ENCODE data around the gene PIGP.

Gene PIGP

GRCh38 chr21:37032877-37033471 lies 39.9 kb downstream of the PIGP start:
- Histone ChIP-seq H3K79me2 (ENCODE audit: control insufficient read depth, low read length) (no peaks in the 10 kb centered on the region), H3K4me2 (ENCODE audit: low read length) (no peak overlapping the region), H3F3A (ENCODE audit: control insufficient read depth, insufficient read depth) (no peaks in the 10 kb centered on the region), H3K27ac (ENCODE audit: low read depth, low read length) (no peak overlapping the region), H3K9me3 (ENCODE audit: control insufficient read depth, insufficient read depth, low read length) (no peaks in the 10 kb centered on the region), H3K4me1 (ENCODE audit: control insufficient read depth, low read length) (no peaks in the 10 kb centered on the region), H4K20me1 (ENCODE audit: control insufficient read depth, insufficient read depth, low read depth, low read length) (no peaks in the 10 kb centered on the region), H3K36me3 (ENCODE audit: control insufficient read depth, low read length) (no peaks in the 10 kb centered on the region), H3K9me2 (replicated peaks; ENCODE audit: control insufficient read depth, low read length) (no peaks in the 10 kb centered on the region), H3K4me3 (ENCODE audit: low read length) (no peak overlapping the region), H3K27me3 (ENCODE audit: control insufficient read depth, low read length) (peaks cover 9% of the 10 kb centered on the region)
- no peak for TF ChIP-seq CTCF (IDR thresholded peaks at IDR 0.05; ENCODE audit: low read depth, low read length, poor library complexity, severe bottlenecking)

- Histone ChIP-seq H4K20me1 (ENCODE audit: control insufficient read depth, insufficient read depth, low read depth, low read length) (no peaks in the 10 kb centered on the region), H3K27ac (ENCODE audit: low read depth, low read length) (no peak overlapping the region), H3K4me3 (ENCODE audit: low read length) (no peak overlapping the region), H3K9me2 (replicated peaks; ENCODE audit: control insufficient read depth, low read length) (no peaks in the 10 kb centered on the region), H3K27me3 (ENCODE audit: control insufficient read depth, low read length) (peaks cover 6% of the 10 kb centered on the region), H3K36me3 (ENCODE audit: control insufficient read depth, low read length) (no peaks in the 10 kb centered on the region), H3K4me1 (ENCODE audit: control insufficient read depth, low read length) (no peaks in the 10 kb centered on the region), H3F3A (ENCODE audit: control insufficient read depth, insufficient read depth) (no peaks in the 10 kb centered on the region), H3K4me2 (ENCODE audit: low read length) (no peak overlapping the region), H3K79me2 (ENCODE audit: control insufficient read depth, low read length) (no peaks in the 10 kb centered on the region), H3K9me3 (ENCODE audit: control insufficient read depth, insufficient read depth, low read length) (no peaks in the 10 kb centered on the region)
- TF ChIP-seq EZH2phosphoT487 (IDR thresholded peaks at IDR 0.05; ENCODE audit: borderline replicate concordance, low read length) (no peak), CTCF (IDR thresholded peaks at IDR 0.05; ENCODE audit: low read depth, low read length, poor library complexity, severe bottlenecking) (no peak)
Observed at GRCh38 chr21:37032293-37032692, 40.6 kb downstream of the PIGP start.

GRCh38 chr21:37030864-37031263 lies 42.0 kb downstream of the PIGP start:
- Histone ChIP-seq H3K4me1 (ENCODE audit: control insufficient read depth, low read length) (no peaks in the 10 kb centered on the region), H3K4me2 (ENCODE audit: low read length) (no peak overlapping the region), H3K9me2 (replicated peaks; ENCODE audit: control insufficient read depth, low read length) (no peaks in the 10 kb centered on the region), H3K79me2 (ENCODE audit: control insufficient read depth, low read length) (no peaks in the 10 kb centered on the region), H3K27ac (ENCODE audit: low read depth, low read length) (no peak overlapping the region), H3K4me3 (ENCODE audit: low read length) (no peak overlapping the region), H3K27me3 (ENCODE audit: control insufficient read depth, low read length) (peaks cover 8% of the 10 kb centered on the region), H3F3A (ENCODE audit: control insufficient read depth, insufficient read depth) (no peaks in the 10 kb centered on the region), H3K9me3 (ENCODE audit: control insufficient read depth, insufficient read depth, low read length) (no peaks in the 10 kb centered on the region), H4K20me1 (ENCODE audit: control insufficient read depth, insufficient read depth, low read depth, low read length) (no peaks in the 10 kb centered on the region), H3K36me3 (ENCODE audit: control insufficient read depth, low read length) (no peaks in the 10 kb centered on the region)
- no peak for TF ChIP-seq CTCF (IDR thresholded peaks at IDR 0.05; ENCODE audit: low read depth, low read length, poor library complexity, severe bottlenecking)
- no peak for TF ChIP-seq EZH2phosphoT487 (IDR thresholded peaks at IDR 0.05; ENCODE audit: borderline replicate concordance, low read length)
